ENCODE data around the gene MST1R. TPM values are rescaled to one million over a fixed set of nuclear protein-coding genes. Genes with fewer than 3 reads are reported as not detected.

Gene MST1R
- total and polyA plus RNA-seq, 2 experiments from 2014 or later, result 3.7 to 3.9 TPM

GRCh38 chr3:49911611-49912010 is 7.9 kb upstream of the MST1R start:
- DNase-seq (ENCODE audit: low spot score) (no peak), ATAC-seq (no peak)
- Mint-ChIP-seq H3K4me1 (peaks cover 32% of the 10 kb centered on the region), H3K36me3 (ENCODE audit: low read depth) (no peaks in the 10 kb centered on the region; the same call in 2 of the 3 replicates), H3K27me3 (ENCODE audit: insufficient read depth, low read depth, poor library complexity) (peaks cover 22% of the 10 kb centered on the region), H3K27ac (no peak overlapping the region), H3K9me3 (no peaks in the 10 kb centered on the region), H3K4me3 (no peak overlapping the region)
- Histone ChIP-seq H4K20me1 (replicated peaks; ENCODE audit: insufficient read depth) (no peaks in the 10 kb centered on the region; the same call in 1 of the 2 replicates), H3K27ac (ENCODE audit: low read depth) (no peak overlapping the region), H3K36me3 (ENCODE audit: insufficient read depth) (no peaks in the 10 kb centered on the region), H3F3A (replicated peaks; ENCODE audit: low read depth) (peaks cover 22% of the 10 kb centered on the region), H3K4me2 (no peak overlapping the region), H3K4me1 (ENCODE audit: insufficient read depth) (peaks cover 17% of the 10 kb centered on the region), H3K79me2 (replicated peaks; ENCODE audit: insufficient read depth) (no peaks in the 10 kb centered on the region), H3K9me2 (ENCODE audit: insufficient read depth) (no peaks in the 10 kb centered on the region), H3K4me3 (no peak overlapping the region), H2AFZ (no peak overlapping the region), H3K27me3 (ENCODE audit: insufficient read depth) (peaks cover 11% of the 10 kb centered on the region; the same call in 1 of the 2 replicates)
- TF ChIP-seq ZNF331 (CRISPR knock-in tag; IDR thresholded peaks at IDR 0.05; ENCODE audit: low read depth) (no peak), ZNF114 (CRISPR knock-in tag; IDR thresholded peaks at IDR 0.05) (no peak), JUNB (IDR thresholded peaks at IDR 0.05; ENCODE audit: unreplicated experiment) (no peak), CTCF (conservative IDR thresholded peaks at IDR 0.05; ENCODE audit: low read depth in 2 of 2) (no peak), EZH2 (IDR thresholded peaks at IDR 0.05; ENCODE audit: low read depth, unreplicated experiment) (no peak), STAT1 (IDR thresholded peaks at IDR 0.05; ENCODE audit: unreplicated experiment) (no peak), POLR2AphosphoS5 (IDR thresholded peaks at IDR 0.05; ENCODE audit: low read depth) (no peak), NANOG (IDR thresholded peaks at IDR 0.05; ENCODE audit: borderline replicate concordance) (no peak)
- TF ChIP-seq, protein P1, sequence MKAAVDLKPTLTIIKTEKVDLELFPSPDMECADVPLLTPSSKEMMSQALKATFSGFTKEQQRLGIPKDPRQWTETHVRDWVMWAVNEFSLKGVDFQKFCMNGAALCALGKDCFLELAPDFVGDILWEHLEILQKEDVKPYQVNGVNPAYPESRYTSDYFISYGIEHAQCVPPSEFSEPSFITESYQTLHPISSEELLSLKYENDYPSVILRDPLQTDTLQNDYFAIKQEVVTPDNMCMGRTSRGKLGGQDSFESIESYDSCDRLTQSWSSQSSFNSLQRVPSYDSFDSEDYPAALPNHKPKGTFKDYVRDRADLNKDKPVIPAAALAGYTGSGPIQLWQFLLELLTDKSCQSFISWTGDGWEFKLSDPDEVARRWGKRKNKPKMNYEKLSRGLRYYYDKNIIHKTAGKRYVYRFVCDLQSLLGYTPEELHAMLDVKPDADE (IDR thresholded peaks at IDR 0.05), result no peak
- TF ChIP-seq, protein P2, sequence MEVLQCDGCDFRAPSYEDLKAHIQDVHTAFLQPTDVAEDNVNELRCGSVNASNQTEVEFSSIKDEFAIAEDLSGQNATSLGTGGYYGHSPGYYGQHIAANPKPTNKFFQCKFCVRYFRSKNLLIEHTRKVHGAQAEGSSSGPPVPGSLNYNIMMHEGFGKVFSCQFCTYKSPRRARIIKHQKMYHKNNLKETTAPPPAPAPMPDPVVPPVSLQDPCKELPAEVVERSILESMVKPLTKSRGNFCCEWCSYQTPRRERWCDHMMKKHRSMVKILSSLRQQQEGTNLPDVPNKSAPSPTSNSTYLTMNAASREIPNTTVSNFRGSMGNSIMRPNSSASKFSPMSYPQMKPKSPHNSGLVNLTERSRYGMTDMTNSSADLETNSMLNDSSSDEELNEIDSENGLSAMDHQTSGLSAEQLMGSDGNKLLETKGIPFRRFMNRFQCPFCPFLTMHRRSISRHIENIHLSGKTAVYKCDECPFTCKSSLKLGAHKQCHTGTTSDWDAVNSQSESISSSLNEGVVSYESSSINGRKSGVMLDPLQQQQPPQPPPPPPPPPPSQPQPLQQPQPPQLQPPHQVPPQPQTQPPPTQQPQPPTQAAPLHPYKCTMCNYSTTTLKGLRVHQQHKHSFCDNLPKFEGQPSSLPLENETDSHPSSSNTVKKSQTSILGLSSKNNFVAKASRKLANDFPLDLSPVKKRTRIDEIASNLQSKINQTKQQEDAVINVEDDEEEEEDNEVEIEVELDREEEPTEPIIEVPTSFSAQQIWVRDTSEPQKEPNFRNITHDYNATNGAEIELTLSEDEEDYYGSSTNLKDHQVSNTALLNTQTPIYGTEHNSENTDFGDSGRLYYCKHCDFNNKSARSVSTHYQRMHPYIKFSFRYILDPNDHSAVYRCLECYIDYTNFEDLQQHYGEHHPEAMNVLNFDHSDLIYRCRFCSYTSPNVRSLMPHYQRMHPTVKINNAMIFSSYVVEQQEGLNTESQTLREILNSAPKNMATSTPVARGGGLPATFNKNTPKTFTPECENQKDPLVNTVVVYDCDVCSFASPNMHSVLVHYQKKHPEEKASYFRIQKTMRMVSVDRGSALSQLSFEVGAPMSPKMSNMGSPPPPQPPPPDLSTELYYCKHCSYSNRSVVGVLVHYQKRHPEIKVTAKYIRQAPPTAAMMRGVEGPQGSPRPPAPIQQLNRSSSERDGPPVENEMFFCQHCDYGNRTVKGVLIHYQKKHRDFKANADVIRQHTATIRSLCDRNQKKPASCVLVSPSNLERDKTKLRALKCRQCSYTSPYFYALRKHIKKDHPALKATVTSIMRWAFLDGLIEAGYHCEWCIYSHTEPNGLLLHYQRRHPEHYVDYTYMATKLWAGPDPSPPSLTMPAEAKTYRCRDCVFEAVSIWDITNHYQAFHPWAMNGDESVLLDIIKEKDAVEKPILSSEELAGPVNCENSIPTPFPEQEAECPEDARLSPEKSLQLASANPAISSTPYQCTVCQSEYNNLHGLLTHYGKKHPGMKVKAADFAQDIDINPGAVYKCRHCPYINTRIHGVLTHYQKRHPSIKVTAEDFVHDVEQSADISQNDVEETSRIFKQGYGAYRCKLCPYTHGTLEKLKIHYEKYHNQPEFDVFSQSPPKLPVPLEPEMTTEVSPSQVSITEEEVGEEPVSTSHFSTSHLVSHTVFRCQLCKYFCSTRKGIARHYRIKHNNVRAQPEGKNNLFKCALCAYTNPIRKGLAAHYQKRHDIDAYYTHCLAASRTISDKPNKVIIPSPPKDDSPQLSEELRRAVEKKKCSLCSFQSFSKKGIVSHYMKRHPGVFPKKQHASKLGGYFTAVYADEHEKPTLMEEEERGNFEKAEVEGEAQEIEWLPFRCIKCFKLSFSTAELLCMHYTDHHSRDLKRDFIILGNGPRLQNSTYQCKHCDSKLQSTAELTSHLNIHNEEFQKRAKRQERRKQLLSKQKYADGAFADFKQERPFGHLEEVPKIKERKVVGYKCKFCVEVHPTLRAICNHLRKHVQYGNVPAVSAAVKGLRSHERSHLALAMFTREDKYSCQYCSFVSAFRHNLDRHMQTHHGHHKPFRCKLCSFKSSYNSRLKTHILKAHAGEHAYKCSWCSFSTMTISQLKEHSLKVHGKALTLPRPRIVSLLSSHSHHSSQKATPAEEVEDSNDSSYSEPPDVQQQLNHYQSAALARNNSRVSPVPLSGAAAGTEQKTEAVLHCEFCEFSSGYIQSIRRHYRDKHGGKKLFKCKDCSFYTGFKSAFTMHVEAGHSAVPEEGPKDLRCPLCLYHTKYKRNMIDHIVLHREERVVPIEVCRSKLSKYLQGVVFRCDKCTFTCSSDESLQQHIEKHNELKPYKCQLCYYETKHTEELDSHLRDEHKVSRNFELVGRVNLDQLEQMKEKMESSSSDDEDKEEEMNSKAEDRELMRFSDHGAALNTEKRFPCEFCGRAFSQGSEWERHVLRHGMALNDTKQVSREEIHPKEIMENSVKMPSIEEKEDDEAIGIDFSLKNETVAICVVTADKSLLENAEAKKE (CRISPR knock-in tag; IDR thresholded peaks at IDR 0.05), result no peak
